Endothelial cell of umbilical vein (primary cell): ENCODE results near the gene ZNF837. TPM values are rescaled to one million over a fixed set of nuclear protein-coding genes. Genes with fewer than 3 reads are reported as not detected.
A peak's percentile ranks its signal among the peaks of the same experiment; 100 is the strongest.

ENCODE experiments used
- BruUV-seq: library from RNA; stranded (reverse); fragments of 400-500 nt; replicated peaks from 2 replicates; lab custom pipeline; 2021; lab: Mats Ljungman, UMichigan
- CTCF ChIA-PET: fragments of 300-600, 350-600 bp; sonication (Branson Sonifier 250); formaldehyde crosslinking; loops from one replicate; lab custom pipeline; 2021; ENCODE audit warnings: antibody characterized with exemption, inconsistent platforms; lab: Charles Lee
- POLR2A ChIA-PET: fragments of 300-600, 350-600 bp; sonication (Branson Sonifier 250); formaldehyde crosslinking; loops from one replicate; lab custom pipeline; 2021; ENCODE audit warnings: antibody characterized with exemption, inconsistent platforms; lab: Charles Lee
- DNase-seq: peaks from one replicate; pipeline ENCODE4 v3.0.0-alpha.2; 2011; ENCODE audit warnings: low read depth, low spot score
- FAIRE-seq: peaks from 2 replicates; lab custom pipeline; 2011; peaks lifted over from hg19 to GRCh38; lab: Jason Lieb, UNC
- H2AFZ ChIP-seq: 2 replicates; pipeline ENCODE4 v1.6.0; 2012; ENCODE audit warnings: low read depth, low read length, control low read depth, inconsistent platforms
- H3K27ac ChIP-seq: 2 replicates; pipeline ENCODE4 v1.5.1; 2011; ENCODE audit warnings: low read depth, mild to moderate bottlenecking, control low read depth, low read length, moderate library complexity; ENCODE audit not compliant: insufficient read depth
- H3K27me3 ChIP-seq, 2 experiments: 2 replicates each; pipeline versions ENCODE4 v1.6.0 to v1.6.1; 2011; ENCODE audit warnings: low read length in 2 of 2, mixed read lengths in 1 of 2; ENCODE audit not compliant: control insufficient read depth in 2 of 2, insufficient read depth in 2 of 2
- H3K36me3 ChIP-seq, 2 experiments: 2 replicates in 1 of 2; 3 replicates in 1 of 2; pipeline ENCODE4 v1.5.1; 2011; ENCODE audit warnings: low read length in 2 of 2, mild to moderate bottlenecking in 1 of 2, moderate library complexity in 1 of 2; ENCODE audit not compliant: control insufficient read depth in 2 of 2, insufficient read depth in 2 of 2; ENCODE audit errors: extremely low read depth in 1 of 2
- H3K4me1 ChIP-seq: 3 replicates; pipeline ENCODE4 v1.5.1; 2011; ENCODE audit warnings: mild to moderate bottlenecking, low read length; ENCODE audit not compliant: control insufficient read depth, insufficient read depth; ENCODE audit errors: extremely low read depth
- H3K4me2 ChIP-seq: 2 replicates; pipeline ENCODE4 v1.6.1; 2011; ENCODE audit warnings: low read length, control low read depth, mixed read lengths; ENCODE audit not compliant: insufficient read depth
- H3K4me3 ChIP-seq, 3 experiments: fragments of 200-600 bp in 1 of 3; sonication (generic), shearing (Covaris generic) in 1 of 3; replicated peaks in 1 of 3; 2 replicates each; pipeline ENCODE4 v1.5.1; 2011 to 2016; ENCODE audit warnings: control low read depth in 3 of 3, low read length in 3 of 3, mild to moderate bottlenecking in 2 of 3, inconsistent platforms in 1 of 3, low read depth in 1 of 3, moderate library complexity in 1 of 3; ENCODE audit not compliant: insufficient read depth in 1 of 3
- H3K79me2 ChIP-seq: 2 replicates; pipeline ENCODE4 v1.6.0; 2012; ENCODE audit warnings: low read length, inconsistent platforms; ENCODE audit not compliant: control insufficient read depth, insufficient read depth
- H3K9ac ChIP-seq: replicated peaks from 2 replicates; pipeline ENCODE3; 2011; ENCODE audit warnings: low read length, control low read depth; ENCODE audit not compliant: insufficient read depth; ENCODE audit errors: extremely low read depth
- H3K9me1 ChIP-seq: replicated peaks from 3 replicates; pipeline ENCODE4 v1.6.0; 2011; ENCODE audit warnings: mild to moderate bottlenecking, low read length; ENCODE audit not compliant: control insufficient read depth, insufficient read depth; ENCODE audit errors: extremely low read depth
- H3K9me3 ChIP-seq: replicated peaks from 2 replicates; pipeline ENCODE4 v1.5.1; 2012; ENCODE audit warnings: low read length, inconsistent platforms; ENCODE audit not compliant: control insufficient read depth, insufficient read depth
- H4K20me1 ChIP-seq: replicated peaks from 2 replicates; pipeline ENCODE3; 2011; ENCODE audit warnings: mild to moderate bottlenecking, low read length; ENCODE audit not compliant: control insufficient read depth, insufficient read depth; ENCODE audit errors: extremely low read depth
- CTCF ChIP-seq, 2 donors: IDR thresholded peaks; 1 replicate in 1 of 2; 2 replicates in 1 of 2; pipeline ENCODE4 v1.5.1; 2011; ENCODE audit warnings: low read length in 2 of 2, mild to moderate bottlenecking in 2 of 2, moderate library complexity in 2 of 2, control low read depth in 1 of 2, inconsistent platforms in 1 of 2, low read depth in 1 of 2; ENCODE audit not compliant: insufficient read depth in 1 of 2; ENCODE audit errors: extremely low read depth in 1 of 2
- FOS ChIP-seq: IDR thresholded peaks from 2 replicates; pipeline ENCODE4 v1.6.1; 2011; ENCODE audit warnings: mild to moderate bottlenecking, low read length, moderate library complexity, borderline replicate concordance; ENCODE audit not compliant: insufficient read depth
- JUN ChIP-seq: IDR thresholded peaks from 2 replicates; pipeline ENCODE4 v1.6.1; 2011; ENCODE audit warnings: borderline replicate concordance, low read depth; ENCODE audit not compliant: insufficient read length, insufficient read depth
- MAX ChIP-seq: IDR thresholded peaks from 2 replicates; pipeline ENCODE4 v1.6.1; 2011; ENCODE audit not compliant: insufficient read depth, insufficient read length
- dilution Hi-C: fragments of 300-500 bp; cut with MboI; formaldehyde crosslinking; loops from one replicate; pipeline ENCODE4 v1.15.0; 2019; ENCODE audit warnings: low sequenced_read_pairs; ENCODE audit not compliant: extremely low pct_ligation_motif_present
- intact Hi-C: fragments of 100-400 bp; cut with micrococcal nuclease; formaldehyde crosslinking; loops from one replicate; pipeline ENCODE4 v1.10.0; 2022
- polyA plus RNA-seq, 4 experiments: library from polyadenylated mRNA; depleted of rRNA in 3 of 4; stranded (reverse) in 3 of 4; unstranded in 1 of 4; fragments of >200 nt; gene quantifications; 2 replicates each; pipeline versions ENCODE4 v1.2.1 to v1.2.3, GENCODE V29; 2011 to 2012; ENCODE audit warnings: missing spikeins in 1 of 4
- total RNA-seq: library from RNA; stranded (reverse); gene quantifications from 2 replicates; pipeline ENCODE4 v1.2.3, GENCODE V29; 2021

The ZNF837 gene
- total and polyA plus RNA-seq, 2 donors (not counting 3 experiments of a cell fraction or from before 2014, with no cell fraction given) = 1.4 to 1.6 TPM

- H3K27ac ChIP-seq = no peak overlapping the region
- no TSS peak for BruUV-seq
- no peaks in the 10 kb centered on the region for H4K20me1 ChIP-seq
- POLR2A ChIA-PET = interaction anchor here (0.6 to 1.0 kb wide), 3 partner anchors 31 to 492 kb away, joined by 3 to 4 read pairs (median 3); partner anchors contain the start of genes ZNF132, ZNF417 and ZNF497
- H3K27me3 ChIP-seq = no peaks in the 10 kb centered on the region
- dilution Hi-C loops (no loop called here), intact Hi-C loops (loop anchor here (2.0 kb wide), 2 partner anchors 180 to 226 kb away; partner anchors contain the start of genes ZNF274 and ZNF544)
- CTCF ChIA-PET = interaction anchor here (0.8 to 2.1 kb wide), 3 partner anchors 8 to 46 kb away, joined by 3 to 4 read pairs (median 4); partner anchors contain the start of gene ZNF497
- H3K9me3 ChIP-seq = no peaks in the 10 kb centered on the region
- TF ChIP-seq FOS (no peak), CTCF (IDR thresholded peaks at IDR 0.05; ENCODE audit: extremely low read depth in 1 of 2, insufficient read depth in 1 of 2, low read depth in 1 of 2, low read length in 2 of 2) (no peak), JUN (no peak), MAX (no peak)
- peak overlapping the region; percentile 40 for H3K4me2 ChIP-seq
- peak overlapping the region; percentile 49 for H3K9ac ChIP-seq
- H3K36me3 ChIP-seq = no peaks in the 10 kb centered on the region
- H3K4me1 ChIP-seq = peaks cover 15% of the 10 kb centered on the region
- DNase-seq = peak; percentile 34
- peak overlapping the region; percentile 49 for H2AFZ ChIP-seq
- peaks cover 10% of the 10 kb centered on the region for H3K79me2 ChIP-seq
- peak overlapping the region; percentile 51 to 93 (median 66) for H3K4me3 ChIP-seq
- no peaks in the 10 kb centered on the region for H3K9me1 ChIP-seq
- peak; percentile 73 for FAIRE-seq
Observed at GRCh38 chr19:58409010-58409790, 28.4 kb upstream of the ZNF837 start.
